ENCODE data around the gene NSRP1. TPM values are rescaled to one million over a fixed set of nuclear protein-coding genes. Genes with fewer than 3 reads are reported as not detected.

The NSRP1 gene
- total RNA-seq, 6 donors from 2014 or later, result 23.1 to 78.6 (median 32.7) TPM

DNA sequence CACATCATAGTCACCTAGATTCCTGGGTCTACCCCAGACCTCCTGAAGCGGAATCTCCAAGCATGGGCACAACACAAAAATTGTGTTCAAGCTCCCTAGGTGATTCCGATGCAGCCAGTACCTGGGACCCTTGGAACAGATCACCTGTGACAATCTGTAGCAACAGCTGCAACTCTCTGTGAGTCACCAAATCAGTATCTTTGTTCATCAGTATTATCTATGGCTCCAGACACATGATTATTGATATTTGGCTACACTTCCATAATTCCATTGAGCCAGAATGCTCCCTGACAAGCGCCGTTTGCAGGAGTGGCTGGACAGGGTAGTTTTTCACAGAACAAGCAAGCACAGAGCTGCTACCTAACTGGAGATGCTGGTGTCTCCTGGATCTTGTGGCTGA is 102.7 kb downstream of the NSRP1 start:
- no peak for DNase-seq
- H3K9me3 ChIP-seq, result no peaks in the 10 kb centered on the region
- no peaks in the 10 kb centered on the region for H3K27me3 ChIP-seq
- H3K27ac ChIP-seq, result no peak overlapping the region
- H3K4me1 ChIP-seq, result peaks cover 0 to 4% (median 0%) of the 10 kb centered on the region in 4 donors
- H3K36me3 ChIP-seq, result peaks cover 0 to 32% (median 13%) of the 10 kb centered on the region in 4 donors
- ATAC-seq (ENCODE audit: low FRiP score in 2 of 2), result no peak
- TF ChIP-seq, protein P1, sequence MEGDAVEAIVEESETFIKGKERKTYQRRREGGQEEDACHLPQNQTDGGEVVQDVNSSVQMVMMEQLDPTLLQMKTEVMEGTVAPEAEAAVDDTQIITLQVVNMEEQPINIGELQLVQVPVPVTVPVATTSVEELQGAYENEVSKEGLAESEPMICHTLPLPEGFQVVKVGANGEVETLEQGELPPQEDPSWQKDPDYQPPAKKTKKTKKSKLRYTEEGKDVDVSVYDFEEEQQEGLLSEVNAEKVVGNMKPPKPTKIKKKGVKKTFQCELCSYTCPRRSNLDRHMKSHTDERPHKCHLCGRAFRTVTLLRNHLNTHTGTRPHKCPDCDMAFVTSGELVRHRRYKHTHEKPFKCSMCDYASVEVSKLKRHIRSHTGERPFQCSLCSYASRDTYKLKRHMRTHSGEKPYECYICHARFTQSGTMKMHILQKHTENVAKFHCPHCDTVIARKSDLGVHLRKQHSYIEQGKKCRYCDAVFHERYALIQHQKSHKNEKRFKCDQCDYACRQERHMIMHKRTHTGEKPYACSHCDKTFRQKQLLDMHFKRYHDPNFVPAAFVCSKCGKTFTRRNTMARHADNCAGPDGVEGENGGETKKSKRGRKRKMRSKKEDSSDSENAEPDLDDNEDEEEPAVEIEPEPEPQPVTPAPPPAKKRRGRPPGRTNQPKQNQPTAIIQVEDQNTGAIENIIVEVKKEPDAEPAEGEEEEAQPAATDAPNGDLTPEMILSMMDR (IDR thresholded peaks at IDR 0.05), result no peak
- TF ChIP-seq EP300 (IDR thresholded peaks at IDR 0.05) (no peak), POLR2AphosphoS5 (IDR thresholded peaks at IDR 0.05) (no peak), POLR2A (IDR thresholded peaks at IDR 0.05) (no peak)
- 83 to 96% methylated on average over 4 of the region's 4 CpGs for WGBS, 2 donors
- no peak overlapping the region for H3K4me3 ChIP-seq

DNA sequence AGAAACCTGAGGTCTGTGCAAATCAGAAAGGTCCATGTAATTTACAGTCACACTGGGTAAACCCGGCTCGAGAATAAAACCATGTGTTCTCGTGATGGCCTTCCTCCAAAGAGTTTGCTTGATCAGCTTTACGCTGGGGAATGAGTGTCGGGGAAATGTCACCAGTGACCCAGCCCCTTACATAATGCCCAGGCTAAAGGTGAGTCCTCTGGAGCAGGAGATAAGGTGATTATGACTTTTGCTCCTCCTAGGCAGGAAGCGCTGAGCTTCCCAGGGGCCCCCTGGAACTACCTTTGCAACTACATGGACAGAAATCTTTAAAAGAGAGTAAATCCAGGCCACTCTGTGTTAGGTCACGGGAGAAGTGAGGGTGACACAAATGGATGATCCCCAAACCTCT is 103.2 kb downstream of the NSRP1 start:
- TF ChIP-seq, protein P1 (IDR thresholded peaks at IDR 0.05), result no peak
- TF ChIP-seq POLR2AphosphoS5 (IDR thresholded peaks at IDR 0.05) (no peak), EP300 (IDR thresholded peaks at IDR 0.05) (no peak), POLR2A (IDR thresholded peaks at IDR 0.05) (no peak)
- Histone ChIP-seq H3K27ac (peak overlapping the region in 1 of 4 donors; percentile 12), H3K4me3 (no peak overlapping the region), H3K27me3 (no peaks in the 10 kb centered on the region), H3K4me1 (peaks cover 0 to 9% (median 0%) of the 10 kb centered on the region in 4 donors), H3K9me3 (no peaks in the 10 kb centered on the region), H3K36me3 (peaks cover 0 to 32% (median 13%) of the 10 kb centered on the region in 4 donors)
- ATAC-seq (ENCODE audit: low FRiP score in 2 of 2) (no peak), DNase-seq (no peak)
- 78 to 86% methylated on average over 7 of the region's 7 CpGs for WGBS, 2 donors

DNA sequence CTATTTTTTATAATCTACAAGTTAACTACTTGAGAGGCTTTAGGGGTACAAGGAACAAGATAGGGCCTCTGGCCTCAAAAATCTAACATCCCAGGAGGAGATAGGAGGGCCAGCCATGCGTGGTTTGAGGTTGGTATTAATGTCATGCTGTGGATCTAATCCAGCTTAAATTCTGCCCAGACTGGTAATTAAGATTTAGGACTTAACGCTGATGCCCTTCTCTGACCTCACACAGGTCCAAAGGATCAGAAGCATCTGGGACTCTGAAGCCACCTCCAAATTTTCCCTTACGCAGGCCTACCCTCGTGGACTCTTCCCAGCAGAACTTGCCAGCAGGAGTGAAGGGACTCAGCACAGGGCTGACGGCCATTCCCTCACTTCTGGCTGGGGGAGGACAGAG is 103.8 kb downstream of the NSRP1 start:
- no peak for TF ChIP-seq POLR2A (IDR thresholded peaks at IDR 0.05)
- Histone ChIP-seq H3K27me3 (no peaks in the 10 kb centered on the region), H3K36me3 (peaks cover 0 to 32% (median 11%) of the 10 kb centered on the region in 4 donors), H3K4me1 (peaks cover 0 to 14% (median 3%) of the 10 kb centered on the region in 4 donors), H3K4me3 (no peak overlapping the region), H3K27ac (peak overlapping the region in 1 of 4 donors; percentile 12), H3K9me3 (no peaks in the 10 kb centered on the region)
- DNase-seq, result no peak
- no peak for ATAC-seq (ENCODE audit: low FRiP score in 2 of 2)
- 91% methylated on average over 5 of the region's 5 CpGs for WGBS, 2 donors

DNA sequence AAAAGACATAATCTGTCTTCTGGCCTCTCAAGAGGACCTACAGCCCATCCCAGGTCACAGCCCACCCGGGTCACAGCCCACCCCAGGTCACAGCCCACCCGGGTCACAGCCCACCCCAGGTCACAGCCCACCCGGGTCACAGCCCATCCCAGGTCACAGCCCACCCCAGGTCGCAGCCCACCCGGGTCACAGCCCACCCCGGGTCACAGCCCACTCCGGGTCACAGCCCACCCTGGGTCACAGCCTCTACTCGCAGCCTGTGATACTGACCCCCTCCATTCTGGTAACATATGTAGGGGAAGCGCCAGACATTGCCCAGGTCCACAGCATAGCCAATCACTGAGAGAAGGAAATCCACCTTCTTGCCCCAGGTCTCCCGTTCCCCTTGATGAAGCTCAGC is 104.7 kb downstream of the NSRP1 start:
- ATAC-seq (ENCODE audit: low FRiP score in 2 of 2) (no peak), DNase-seq (peak in 1 of 2 donors; percentile 40)
- peaks cover 0 to 32% (median 9%) of the 10 kb centered on the region in 4 donors for H3K36me3 ChIP-seq
- H3K4me3 ChIP-seq, result no peak overlapping the region
- peak overlapping the region in 2 of 4 donors; percentile 24 to 48 for H3K27ac ChIP-seq
- TF ChIP-seq POLR2A (IDR thresholded peaks at IDR 0.05) (no peak), EP300 (IDR thresholded peaks at IDR 0.05) (no peak), POLR2AphosphoS5 (IDR thresholded peaks at IDR 0.05) (no peak)
- TF ChIP-seq, protein P1 (IDR thresholded peaks at IDR 0.05), result no peak
- 84 to 93% methylated on average over 3 to 8 of the region's 10 CpGs for WGBS, 2 donors
- no peaks in the 10 kb centered on the region for H3K9me3 ChIP-seq
- H3K4me1 ChIP-seq, result peaks cover 0 to 16% (median 3%) of the 10 kb centered on the region in 4 donors
- H3K27me3 ChIP-seq, result no peaks in the 10 kb centered on the region

DNA sequence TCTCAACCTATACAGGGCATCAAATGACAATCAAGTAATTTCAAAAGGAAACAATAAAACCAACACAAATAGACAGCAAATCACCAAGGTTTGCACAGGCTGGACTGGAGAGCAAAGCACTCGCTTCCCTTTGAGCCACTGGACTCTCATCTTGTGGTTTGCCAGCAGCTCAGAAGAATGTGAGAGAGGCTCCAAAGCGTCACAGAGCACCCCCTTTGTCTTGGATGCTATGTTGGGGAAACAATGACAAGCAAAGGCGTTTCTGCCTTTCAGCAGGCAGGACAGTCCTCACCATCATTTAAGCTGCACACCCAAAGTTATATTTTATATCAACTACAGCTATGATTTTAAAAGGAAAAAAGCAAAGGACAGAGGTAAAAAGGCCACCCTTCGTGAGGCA is 105.6 kb downstream of the NSRP1 start:
- Histone ChIP-seq H3K4me1 (peaks cover 0 to 16% (median 3%) of the 10 kb centered on the region in 4 donors), H3K9me3 (no peaks in the 10 kb centered on the region), H3K27me3 (no peaks in the 10 kb centered on the region), H3K36me3 (peaks cover 0 to 26% (median 4%) of the 10 kb centered on the region in 4 donors), H3K4me3 (no peak overlapping the region), H3K27ac (peak overlapping the region in 1 of 4 donors; percentile 71)
- TF ChIP-seq, protein P1 (IDR thresholded peaks at IDR 0.05), result no peak
- no peak for TF ChIP-seq POLR2AphosphoS5 (IDR thresholded peaks at IDR 0.05)
- TF ChIP-seq POLR2A (IDR thresholded peaks at IDR 0.05), result no peak
- TF ChIP-seq EP300 (IDR thresholded peaks at IDR 0.05), result no peak
- 72 to 73% methylated on average over 4 of the region's 4 CpGs for WGBS, 2 donors
- DNase-seq, result no peak
- no peak for ATAC-seq (ENCODE audit: low FRiP score in 2 of 2)
